ENCODE measurements around the gene HOXD3. TPM values are rescaled to one million over a fixed set of nuclear protein-coding genes. Genes with fewer than 3 reads are reported as not detected.

Gene HOXD3
- total RNA-seq, 1 donor from 2014 or later, result 1.5 TPM

- Mint-ChIP-seq H3K4me1 (peaks cover 17% of the 10 kb centered on the region), H3K27ac (ENCODE audit: unreplicated experiment) (no peak overlapping the region), H3K27me3 (ENCODE audit: low read depth) (peaks cover 94% of the 10 kb centered on the region), H3K36me3 (ENCODE audit: low read depth) (no peaks in the 10 kb centered on the region), H3K4me3 (peak overlapping the region; percentile 82), H3K9me3 (no peaks in the 10 kb centered on the region)
- DNase-seq (ENCODE audit: low read depth, low spot score), result no peak
- no peak for TF ChIP-seq CTCF (conservative IDR thresholded peaks at IDR 0.05)
These were observed 25.9 kb upstream of the HOXD3 start for GRCh38 chr2:176130957-176131847.

- no peak for TF ChIP-seq CTCF (conservative IDR thresholded peaks at IDR 0.05)
- H3K4me3 Mint-ChIP-seq, result peak overlapping the region; percentile 31
- peaks cover 17% of the 10 kb centered on the region for H3K4me1 Mint-ChIP-seq
- no peaks in the 10 kb centered on the region for H3K9me3 Mint-ChIP-seq
- H3K27ac Mint-ChIP-seq (ENCODE audit: unreplicated experiment), result no peak overlapping the region
- peaks cover 93% of the 10 kb centered on the region for H3K27me3 Mint-ChIP-seq (ENCODE audit: low read depth)
- no peak for DNase-seq (ENCODE audit: low read depth, low spot score)
- no peaks in the 10 kb centered on the region for H3K36me3 Mint-ChIP-seq (ENCODE audit: low read depth)
These were observed 25.3 kb upstream of the HOXD3 start for GRCh38 chr2:176131848-176132158.

GRCh38 chr2:176132205-176133171, 24.6 kb upstream of the HOXD3 start:
- Mint-ChIP-seq H3K4me3 (peak overlapping the region; percentile 54), H3K27ac (ENCODE audit: unreplicated experiment) (no peak overlapping the region), H3K4me1 (peaks cover 17% of the 10 kb centered on the region), H3K9me3 (no peaks in the 10 kb centered on the region), H3K36me3 (ENCODE audit: low read depth) (no peaks in the 10 kb centered on the region), H3K27me3 (ENCODE audit: low read depth) (peaks cover 93% of the 10 kb centered on the region)
- no peak for TF ChIP-seq CTCF (conservative IDR thresholded peaks at IDR 0.05)
- DNase-seq (ENCODE audit: low read depth, low spot score), result no peak

- no peaks in the 10 kb centered on the region for H3K36me3 Mint-ChIP-seq (ENCODE audit: low read depth)
- H3K27ac Mint-ChIP-seq (ENCODE audit: unreplicated experiment), result no peak overlapping the region
- no peaks in the 10 kb centered on the region for H3K9me3 Mint-ChIP-seq
- H3K27me3 Mint-ChIP-seq (ENCODE audit: low read depth), result peaks cover 93% of the 10 kb centered on the region
- no peak for TF ChIP-seq CTCF (conservative IDR thresholded peaks at IDR 0.05)
- H3K4me1 Mint-ChIP-seq, result peaks cover 13% of the 10 kb centered on the region
- H3K4me3 Mint-ChIP-seq, result peak overlapping the region; percentile 45
- DNase-seq (ENCODE audit: low read depth, low spot score), result no peak
These were observed 23.7 kb upstream of the HOXD3 start for GRCh38 chr2:176133389-176133788.

GRCh38 chr2:176134035-176134434, 23.1 kb upstream of the HOXD3 start:
- no peak overlapping the region for H3K4me3 Mint-ChIP-seq
- peaks cover 9% of the 10 kb centered on the region for H3K4me1 Mint-ChIP-seq
- no peak for TF ChIP-seq CTCF (conservative IDR thresholded peaks at IDR 0.05)
- peaks cover 93% of the 10 kb centered on the region for H3K27me3 Mint-ChIP-seq (ENCODE audit: low read depth)
- H3K36me3 Mint-ChIP-seq (ENCODE audit: low read depth), result no peaks in the 10 kb centered on the region
- no peak overlapping the region for H3K27ac Mint-ChIP-seq (ENCODE audit: unreplicated experiment)
- DNase-seq (ENCODE audit: low read depth, low spot score), result no peak
- no peaks in the 10 kb centered on the region for H3K9me3 Mint-ChIP-seq

Data from neural crest cell (in vitro differentiated cells).